GM19043 (cell line): Measurements from ENCODE around the gene TMEM156.
"Not testable (repeated sequence)": the region's sequence is repeated elsewhere in the genome, so short reads cannot be mapped to it uniquely, and the experiment has no call there.

Experiments
- ATAC-seq: cut with Tn5 transposase; IDR thresholded peaks from one replicate; pipeline ENCODE4 v1.9.1; 2021; ENCODE audit warnings: low read depth; ENCODE audit not compliant: unreplicated experiment

The TMEM156 gene

GRCh38 chr4:39043861-39044363 lies 11.7 kb upstream of the TMEM156 start:
- ATAC-seq: no peak

DNA sequence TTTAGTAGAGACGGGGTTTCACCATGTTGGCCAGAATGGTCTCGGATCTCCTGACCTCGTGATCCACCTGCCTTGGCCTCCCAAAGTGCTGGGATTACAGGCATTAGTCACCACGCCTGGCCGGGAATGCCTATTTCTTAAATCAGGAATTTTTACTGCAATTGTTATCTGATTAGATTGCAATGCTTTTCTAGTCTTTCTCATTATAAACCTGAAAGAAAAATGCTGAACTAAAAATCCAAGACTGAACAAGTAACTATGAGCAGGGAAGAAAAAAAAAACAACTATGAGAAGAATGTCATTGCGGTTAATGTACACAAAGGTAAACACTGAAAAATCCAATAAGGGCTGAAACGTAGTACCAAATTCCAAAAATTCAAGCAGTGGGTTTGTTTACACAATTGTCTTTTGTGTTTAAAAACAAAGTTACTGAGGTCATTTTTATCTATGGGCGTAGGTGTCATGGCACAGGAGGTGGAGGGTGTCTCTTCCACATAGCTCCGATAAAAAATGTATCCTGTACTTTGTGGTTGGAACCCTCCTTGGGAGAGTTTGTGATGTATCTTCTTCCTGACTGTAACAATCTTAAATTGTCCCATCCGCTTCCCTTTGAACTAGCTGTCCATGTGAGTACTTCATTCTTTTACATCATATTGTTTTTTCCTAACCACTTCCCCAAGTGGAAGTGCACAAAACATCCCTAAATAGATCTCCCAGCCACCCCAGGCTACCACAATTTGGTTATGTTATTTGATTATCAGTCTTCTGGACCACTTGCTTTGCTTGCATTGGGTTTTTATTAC lies 11.1 kb upstream of the TMEM156 start:
- ATAC-seq: no peak

DNA sequence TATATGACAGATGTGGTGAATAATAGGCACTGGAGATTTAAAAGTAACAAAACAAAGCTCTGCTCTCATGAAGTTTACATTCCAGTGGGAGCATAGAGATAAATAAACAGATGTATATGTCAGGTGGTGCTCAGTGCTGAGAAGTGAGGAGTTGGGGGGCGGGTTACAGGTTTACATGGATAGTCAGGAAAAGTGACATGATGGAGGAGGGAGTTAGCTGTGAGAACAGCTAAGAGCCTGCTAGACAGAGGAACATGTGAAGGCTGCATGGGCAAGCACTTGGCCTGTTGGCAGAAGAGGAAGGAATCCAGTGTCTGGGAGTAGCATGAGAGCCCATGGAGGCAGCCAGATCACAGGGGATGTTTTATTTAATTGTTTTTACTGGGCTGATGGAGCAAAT lies 10.2 kb upstream of the TMEM156 start:
- no peak for ATAC-seq

DNA sequence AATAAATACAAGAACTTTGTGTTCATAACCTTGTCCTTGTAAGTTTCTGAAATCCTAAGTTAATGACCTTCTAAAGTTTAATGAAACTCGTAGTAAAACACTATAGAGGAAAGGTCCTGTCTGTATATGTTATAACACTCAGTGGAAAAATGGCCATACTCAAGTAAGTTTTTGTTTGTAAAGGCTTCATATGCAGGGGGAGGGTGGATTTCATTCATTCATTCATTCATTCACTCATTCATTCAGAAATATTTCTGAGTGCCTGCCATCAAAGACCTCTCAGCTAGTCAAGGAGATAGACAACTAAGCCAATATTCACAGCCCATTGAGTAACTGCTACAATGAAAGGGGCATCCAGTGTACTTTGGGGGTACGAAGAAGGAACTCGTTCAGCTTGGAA lies 6.9 kb upstream of the TMEM156 start:
- ATAC-seq: no peak

DNA sequence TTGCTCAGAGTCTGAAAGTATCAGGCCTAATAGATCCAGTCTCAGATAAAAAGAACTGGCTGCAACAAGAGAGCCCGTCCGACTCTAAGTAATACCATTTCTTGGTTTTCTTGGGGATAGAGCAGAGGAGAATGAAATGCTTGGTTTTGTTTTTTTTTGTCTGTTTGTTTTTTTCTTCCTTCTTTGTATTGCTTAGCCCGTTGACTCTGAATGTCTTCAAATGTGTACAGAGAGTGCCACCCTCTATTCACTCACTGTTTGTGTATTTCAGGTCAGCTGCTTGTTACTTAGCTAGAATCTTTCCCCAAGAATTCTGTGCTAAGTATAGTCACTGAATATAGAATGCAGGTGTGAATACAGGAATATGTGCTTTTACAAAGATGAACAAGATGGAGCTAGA lies 5.7 kb upstream of the TMEM156 start:
- no peak for ATAC-seq

- no peak for ATAC-seq
Observed at GRCh38 chr4:39037491-39037825, 5.2 kb upstream of the TMEM156 start.

DNA sequence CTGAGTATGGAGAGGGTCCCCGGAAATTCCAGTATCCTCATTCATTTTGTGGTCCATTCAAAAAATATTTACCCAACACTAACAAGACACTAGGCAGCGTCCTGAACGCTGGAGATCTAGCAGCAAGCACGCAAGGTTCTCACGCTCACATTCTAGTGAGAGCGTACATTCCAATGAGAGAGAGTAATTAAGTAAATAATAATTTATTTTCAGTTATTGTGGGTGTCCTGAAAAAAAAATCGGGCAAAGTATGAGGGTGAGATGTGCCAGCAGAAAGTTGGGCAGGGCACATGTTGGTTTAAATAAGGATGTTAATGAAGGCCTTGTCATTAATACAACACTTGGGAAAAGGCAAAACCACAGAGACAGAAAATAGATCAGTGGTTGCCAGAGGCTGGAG lies 4.0 kb upstream of the TMEM156 start:
- no peak for ATAC-seq

DNA sequence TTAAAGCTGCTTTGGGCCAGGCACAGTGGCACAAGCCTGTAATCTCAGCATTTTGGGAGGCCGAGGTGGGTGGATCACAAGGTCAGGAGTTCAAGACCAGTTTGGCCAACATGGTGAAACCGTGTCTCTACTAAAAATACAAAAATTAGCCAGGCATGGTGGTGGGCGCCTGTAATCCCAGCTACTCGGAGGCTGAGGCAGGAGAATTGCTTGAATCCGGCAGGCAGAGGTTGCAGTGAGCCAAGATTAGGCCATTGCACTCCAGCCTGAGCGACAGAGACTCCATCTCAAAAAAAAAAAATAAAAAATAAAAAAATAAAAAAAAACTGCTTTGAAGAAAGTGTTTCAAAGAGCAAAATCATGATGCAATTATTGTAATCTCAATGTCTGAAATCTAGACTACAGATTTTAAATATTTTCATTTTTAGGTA lies 604 bp downstream of the TMEM156 start:
- ATAC-seq: not testable (repeated sequence)

DNA sequence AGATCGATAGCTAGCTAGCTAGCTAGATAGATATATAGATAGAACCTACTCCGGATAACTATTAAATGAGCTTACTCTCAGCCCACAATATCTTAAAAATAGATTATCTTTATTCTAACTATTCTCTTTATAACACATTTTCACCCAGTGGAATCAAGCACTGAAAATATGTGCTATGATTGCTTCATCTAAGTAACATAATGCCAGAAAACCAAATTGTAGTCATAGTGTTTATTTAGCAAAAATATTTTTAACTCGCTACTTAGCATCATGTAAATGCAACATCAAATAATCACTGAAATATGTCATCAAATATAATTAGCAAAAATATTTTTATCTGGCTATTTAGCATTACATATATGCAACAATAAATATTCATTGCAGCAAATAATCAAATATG lies 1.5 kb downstream of the TMEM156 start:
- ATAC-seq: no peak

GRCh38 chr4:39029752-39030694 lies 2.2 kb downstream of the TMEM156 start:
- ATAC-seq: peak; percentile 41

DNA sequence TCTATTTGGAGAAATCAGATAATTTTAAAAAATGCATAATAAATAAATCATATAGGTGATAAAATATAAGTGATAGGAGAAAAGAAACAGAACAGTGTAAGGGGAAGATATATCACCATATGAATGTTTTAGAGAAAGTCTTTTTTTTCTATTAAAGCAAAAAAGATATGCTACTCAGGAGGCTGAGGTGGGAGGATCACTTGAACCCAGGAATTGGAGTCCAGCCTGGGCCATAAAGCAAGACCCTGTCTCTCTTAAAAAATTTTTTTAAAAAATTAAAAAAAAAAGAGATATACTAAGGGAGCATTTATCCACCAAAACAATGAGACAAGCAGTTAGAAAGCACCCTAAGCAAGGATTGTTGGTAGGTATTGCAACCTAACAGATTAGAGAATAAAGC lies 6.1 kb downstream of the TMEM156 start:
- ATAC-seq: no peak

DNA sequence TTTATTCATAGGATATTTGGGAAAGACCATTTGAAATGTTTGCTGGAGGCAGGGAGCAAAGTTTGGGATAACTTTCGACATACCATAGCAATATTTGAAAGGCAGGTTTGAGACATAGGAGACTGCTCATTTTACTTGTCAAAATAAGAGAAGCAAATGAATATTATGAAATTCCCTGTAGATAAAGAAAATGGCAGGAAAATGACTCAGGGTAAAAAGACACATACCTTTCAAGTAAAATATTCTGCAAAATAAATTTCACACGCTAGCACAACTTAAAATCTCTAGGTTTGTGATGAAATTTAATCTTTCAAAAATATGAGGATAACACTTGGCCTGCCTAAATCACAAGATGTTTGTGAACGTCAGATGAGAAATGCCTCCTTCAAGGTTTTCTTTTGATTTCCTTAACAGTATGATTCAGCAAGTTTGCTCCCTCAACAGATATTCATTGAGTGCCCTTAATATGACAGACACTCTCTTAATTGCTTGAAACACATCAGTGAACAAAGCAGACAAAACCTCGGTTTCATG lies 6.6 kb downstream of the TMEM156 start:
- ATAC-seq: no peak

- no peak for ATAC-seq
Observed at GRCh38 chr4:39024311-39024865, 7.8 kb downstream of the TMEM156 start.

DNA sequence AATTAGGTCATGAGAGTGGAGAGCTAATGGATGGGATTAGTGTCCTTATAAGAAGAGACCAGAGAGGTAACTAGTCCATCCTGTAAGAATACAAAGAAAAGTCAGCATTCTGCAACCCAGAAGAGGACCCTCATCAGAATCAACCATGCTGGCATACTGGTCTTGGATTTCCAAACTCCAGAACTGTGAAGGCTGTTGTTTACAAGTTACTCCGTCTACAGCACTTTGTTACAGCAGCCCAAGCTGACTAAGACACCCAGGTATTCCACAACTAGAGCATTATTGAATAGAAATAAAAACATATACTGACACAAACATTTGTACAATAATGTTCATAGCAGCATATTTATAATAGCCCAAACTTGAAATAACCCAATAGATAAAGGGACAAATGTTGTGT lies 9.2 kb downstream of the TMEM156 start:
- ATAC-seq: no peak

GRCh38 chr4:39022241-39022640 lies 10.0 kb downstream of the TMEM156 start:
- no peak for ATAC-seq

GRCh38 chr4:39021631-39022030 lies 10.6 kb downstream of the TMEM156 start:
- ATAC-seq: no peak

GRCh38 chr4:39020130-39020529 lies 12.1 kb downstream of the TMEM156 start:
- ATAC-seq: no peak

- no peak for ATAC-seq
Observed at GRCh38 chr4:39014028-39014427, 18.2 kb downstream of the TMEM156 start.

GRCh38 chr4:39004758-39005157 lies 27.5 kb downstream of the TMEM156 start:
- no peak for ATAC-seq

DNA sequence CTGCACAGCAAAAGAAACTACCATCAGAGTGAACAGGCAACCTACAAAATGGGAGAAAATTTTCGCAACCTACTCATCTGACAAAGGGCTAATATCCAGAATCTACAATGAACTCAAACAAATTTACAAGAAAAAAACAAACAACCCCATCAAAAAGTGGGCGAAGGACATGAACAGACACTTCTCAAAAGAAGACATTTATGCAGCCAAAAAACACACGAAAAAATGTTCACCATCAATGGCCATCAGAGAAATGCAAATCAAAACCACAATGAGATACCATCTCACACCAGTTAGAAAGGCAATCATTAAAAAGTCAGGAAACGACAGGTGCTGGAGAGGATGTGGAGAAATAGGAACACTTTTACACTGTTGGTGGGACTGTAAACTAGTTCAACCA lies 30.2 kb downstream of the TMEM156 start:
- not testable (repeated sequence) for ATAC-seq

DNA sequence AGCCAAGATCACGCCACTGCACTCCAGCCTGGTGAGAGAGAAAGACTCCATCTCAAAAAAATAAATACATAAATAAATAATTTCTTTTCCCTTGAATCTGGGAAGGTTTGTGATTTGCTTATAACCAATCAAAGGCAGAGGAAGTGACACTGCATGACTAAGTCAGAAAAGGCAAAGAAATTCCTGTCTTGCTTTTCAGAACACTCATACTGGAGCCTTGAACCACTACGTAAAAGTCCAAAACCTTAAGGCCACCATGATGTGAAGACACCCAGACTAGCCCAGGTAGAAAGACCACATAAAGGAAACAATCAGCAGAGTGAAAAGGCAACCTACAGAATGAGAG lies 36.6 kb downstream of the TMEM156 start:
- ATAC-seq: no peak
